Activated T-cell treated with anti-CD3 and anti-CD28 coated beads, Interleukin-2, amount 50 U/mL, for 48 hours (primary cell): ENCODE results near the gene FOXP1.

ENCODE experiments used
- DNase-seq, 2 experiments: peaks; one replicate each; pipeline ENCODE4 v3.0.0-alpha.2; 2020

Gene FOXP1

DNA sequence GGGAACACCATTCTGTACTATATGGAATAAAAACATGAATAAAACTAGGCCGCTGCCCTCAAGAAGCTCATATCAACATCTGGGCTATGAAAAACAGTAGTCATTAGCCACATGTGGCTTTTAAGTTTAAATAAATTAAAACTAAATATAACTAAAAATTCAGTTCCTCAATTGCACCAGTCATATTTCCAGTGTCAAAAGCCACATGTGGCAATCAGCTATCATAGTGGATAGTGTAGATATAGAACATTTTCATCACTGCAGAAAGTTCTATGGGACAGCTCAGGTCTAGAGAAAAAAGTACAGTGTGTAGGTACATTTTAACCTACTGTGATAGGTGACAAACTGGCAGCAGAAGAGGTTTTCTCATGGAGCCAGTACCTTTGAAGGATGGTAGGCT, 261.4 kb downstream of the FOXP1 start:
- DNase-seq = no peak

DNA sequence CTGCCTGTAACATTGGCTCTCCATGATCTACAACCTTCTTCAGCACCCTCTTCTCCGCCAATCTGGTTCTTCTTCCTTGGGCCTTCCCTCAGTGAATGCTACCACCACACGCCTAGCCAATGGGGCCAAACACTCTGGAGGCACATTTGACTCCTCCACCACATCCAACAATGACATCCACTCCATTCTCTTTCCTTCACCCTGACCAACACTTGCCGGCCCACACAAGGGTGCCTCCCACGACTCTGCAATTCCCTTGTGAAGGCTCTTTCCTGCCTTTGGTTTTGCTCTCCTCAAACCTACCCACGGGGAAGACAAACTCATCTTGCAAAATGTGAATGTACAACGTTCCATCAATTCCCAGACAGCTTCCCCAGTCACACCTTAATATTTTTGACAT, 263.8 kb downstream of the FOXP1 start:
- DNase-seq = no peak

DNA sequence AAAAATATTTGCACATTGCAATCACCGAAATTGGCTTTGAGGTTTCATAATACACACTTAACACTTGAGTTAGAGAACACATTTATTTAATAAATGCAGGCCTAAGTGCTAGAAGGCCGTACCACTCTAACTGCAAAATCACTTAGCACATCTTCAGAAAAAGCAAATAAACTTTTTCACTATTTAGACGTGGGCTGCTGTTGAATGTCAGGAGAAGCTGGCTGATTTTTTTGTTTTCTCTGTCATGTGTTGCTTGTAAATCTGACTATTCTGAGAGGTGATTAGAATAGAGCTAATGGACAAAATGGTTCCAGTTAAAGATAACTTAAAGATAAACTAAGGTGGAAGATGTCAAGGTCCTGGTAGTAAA, 265.1 kb downstream of the FOXP1 start:
- no peak for DNase-seq

DNA sequence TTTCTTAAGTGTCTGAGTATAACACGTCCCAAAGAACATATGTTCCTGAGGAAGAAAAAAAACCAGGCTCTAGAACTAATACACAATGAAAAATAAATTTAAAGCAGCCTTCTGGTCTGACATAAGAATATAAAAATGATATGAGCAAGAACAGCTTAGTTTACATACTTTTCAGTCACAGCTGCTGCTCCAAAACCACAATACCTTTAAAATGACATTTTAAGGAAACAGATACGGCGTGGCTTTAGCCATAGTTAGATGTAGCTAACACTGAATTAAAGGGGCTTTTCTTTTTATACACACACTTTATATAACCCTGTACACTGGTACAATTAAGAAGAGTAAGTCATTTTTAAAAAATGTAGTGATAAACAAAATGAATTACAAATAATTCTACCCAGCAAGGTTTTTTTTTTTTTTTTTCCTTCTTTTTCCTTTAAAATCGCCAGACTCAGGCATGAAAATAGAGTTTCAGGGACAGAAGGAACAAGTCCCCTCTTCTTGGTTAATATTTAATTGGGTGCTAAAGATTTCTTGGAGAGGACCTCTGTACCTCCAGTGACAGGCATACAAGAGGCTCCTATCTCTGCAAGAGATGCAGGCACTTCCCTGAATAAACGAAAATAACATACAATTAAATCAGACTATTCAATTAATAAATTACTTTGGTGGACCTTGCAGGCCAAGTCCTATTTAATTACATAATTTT, 265.6 kb downstream of the FOXP1 start:
- no peak for DNase-seq

DNA sequence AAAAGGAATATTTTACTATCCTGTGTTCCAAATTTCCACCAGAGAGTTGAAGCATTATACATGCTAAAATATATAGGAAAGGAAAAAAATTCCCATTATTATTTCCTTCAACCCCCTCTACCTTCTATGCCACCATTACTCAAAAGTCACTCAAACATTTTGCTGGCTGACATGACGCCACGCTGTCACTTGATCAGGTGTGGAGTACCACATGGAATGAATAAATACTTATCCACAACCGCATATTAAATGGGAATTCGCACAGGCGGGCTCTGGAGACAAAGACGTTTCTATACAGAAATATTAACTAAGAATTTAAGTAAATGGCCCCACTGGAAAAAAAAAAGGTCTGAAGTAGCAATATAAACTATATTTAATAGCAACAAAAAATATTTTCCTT, 266.4 kb downstream of the FOXP1 start:
- no peak for DNase-seq

DNA sequence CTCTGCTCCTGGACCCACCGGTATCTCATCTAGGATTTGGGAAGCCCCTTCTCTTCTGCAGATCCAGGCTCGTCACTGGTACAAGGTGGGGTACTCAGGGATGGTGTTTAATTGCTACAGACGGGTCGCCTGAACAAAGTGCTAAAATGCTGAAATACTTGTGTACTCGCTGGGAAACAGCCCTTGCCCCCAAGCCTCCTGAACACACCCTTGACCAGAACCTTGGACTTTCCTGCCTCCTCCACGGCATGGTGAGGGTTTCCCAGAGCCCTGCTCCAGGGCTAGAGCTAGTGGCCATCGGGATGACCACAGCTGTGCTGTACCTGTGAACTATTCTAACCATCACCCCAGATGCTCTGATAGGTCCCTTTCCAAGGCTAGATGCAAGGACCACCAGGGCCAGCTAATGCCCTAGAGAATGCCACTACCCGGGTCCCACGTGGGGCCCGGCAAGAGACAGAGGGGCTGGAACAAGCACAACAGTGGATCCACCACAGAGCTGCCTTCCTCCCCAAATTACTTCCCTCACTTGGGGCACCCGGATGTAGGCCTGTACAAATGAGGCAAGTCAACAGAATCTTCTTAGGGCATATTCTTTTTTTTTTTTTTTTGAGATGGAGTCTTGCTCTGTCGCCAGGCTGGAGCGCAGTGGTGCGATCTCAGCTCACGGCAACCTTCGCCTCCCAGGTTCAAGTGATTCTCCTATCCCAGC, 267.3 kb downstream of the FOXP1 start:
- no peak for DNase-seq

DNA sequence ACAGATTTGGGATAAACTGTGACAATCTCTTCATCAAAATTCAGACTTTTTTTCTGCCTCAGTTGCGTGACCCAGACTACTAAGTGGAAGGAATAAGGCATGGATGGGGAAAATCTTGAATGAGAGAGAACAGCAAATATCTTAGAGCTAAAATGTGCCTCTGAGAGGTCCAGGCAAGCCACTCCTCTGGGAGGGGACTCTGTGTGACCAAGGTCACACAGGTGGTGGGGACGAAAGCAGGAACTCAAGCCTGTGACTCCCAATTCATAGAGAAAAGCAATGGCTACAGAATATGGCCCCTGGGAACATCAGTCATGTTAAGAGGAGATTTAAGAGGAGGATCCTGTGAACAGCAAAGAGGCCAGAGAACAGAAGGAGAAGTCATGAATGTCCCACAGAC, 268.1 kb downstream of the FOXP1 start:
- no peak for DNase-seq

DNA sequence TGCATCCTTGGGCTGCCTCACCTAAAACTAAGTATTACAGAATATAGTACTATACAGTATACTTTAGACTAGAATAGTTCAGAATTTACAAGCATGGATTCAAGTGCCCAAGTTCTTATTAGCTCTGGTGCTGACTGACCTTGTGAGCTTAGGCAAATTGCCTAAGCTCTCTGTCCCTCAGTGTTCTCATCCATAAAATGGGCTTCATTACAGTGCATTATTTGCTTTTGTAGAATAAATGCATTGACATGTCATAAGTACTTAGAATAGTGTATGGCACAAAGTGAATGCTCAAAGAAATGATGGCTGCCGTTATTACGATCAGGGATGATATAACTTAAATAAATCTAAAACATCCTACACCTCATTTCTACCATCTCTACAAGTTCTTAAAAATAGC, 269.7 kb downstream of the FOXP1 start:
- DNase-seq = no peak

DNA sequence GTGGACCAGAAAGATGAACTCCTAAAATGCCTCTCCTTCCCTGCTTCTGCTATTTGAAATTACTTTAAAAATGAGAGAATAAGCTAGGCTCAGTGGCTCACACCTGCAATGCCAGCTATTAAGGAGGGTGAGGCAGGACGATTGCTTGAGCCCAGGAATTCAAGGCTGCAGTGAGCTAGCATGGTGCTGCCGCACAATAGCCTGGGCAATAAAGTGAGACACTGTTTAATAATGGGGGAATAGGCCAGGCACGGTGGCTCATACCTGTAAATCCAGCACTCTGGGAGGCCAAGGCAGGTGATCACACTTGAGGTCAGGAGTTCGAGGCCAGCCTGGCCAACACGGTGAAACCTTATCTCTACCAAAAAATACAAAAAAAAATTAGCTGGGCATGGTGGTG, 271.1 kb downstream of the FOXP1 start:
- no peak for DNase-seq

DNA sequence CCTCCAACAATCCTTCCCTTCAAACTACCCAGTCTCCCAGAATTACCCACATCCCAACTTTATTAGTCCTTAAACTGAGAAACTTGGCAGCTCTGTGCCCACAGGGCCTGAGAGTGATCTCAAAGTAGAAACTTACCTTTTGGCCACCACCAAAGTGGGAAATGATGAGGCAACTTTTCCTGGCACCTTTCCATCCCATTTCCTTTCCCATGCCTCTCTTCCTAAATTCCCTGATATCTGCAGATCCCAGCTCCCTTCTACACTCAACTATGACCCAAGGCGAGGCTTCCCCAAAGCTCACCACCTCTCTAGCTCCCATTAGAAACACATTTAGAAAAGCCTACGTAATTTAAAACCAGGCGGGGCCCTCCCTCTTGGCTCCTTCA, 271.9 kb downstream of the FOXP1 start:
- DNase-seq = no peak

DNA sequence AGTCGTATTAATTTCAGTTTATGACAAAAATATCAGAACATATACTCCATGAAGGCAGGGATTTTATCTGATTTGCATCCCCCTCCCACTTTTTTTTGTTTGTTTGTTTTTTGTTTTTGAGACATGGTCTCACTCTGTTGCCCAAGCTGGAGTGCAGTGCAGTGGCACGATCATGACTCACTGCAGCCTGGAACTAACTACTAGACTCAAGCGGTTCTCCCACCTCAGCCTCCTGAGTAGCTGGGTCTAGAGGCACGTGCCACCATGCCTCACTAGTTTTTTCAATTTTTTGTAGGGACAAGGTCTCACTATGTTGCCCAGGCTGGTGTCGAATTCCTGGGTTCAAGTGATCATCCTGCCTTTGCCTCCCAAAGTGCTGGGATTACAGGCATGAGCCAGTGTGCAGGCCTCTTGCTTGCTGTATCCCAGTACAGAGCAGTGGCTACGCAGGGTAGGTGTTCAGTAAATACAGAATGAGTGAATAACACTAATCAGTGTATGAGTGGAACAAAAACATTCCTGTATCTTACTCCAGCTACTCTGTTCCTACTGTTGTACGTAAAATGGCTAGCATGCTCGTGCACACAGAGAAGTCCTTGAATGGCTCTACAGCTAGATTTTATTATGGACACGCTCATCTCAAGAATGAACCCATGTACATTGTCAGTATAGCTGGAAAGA, 272.4 kb downstream of the FOXP1 start:
- no peak for DNase-seq

DNA sequence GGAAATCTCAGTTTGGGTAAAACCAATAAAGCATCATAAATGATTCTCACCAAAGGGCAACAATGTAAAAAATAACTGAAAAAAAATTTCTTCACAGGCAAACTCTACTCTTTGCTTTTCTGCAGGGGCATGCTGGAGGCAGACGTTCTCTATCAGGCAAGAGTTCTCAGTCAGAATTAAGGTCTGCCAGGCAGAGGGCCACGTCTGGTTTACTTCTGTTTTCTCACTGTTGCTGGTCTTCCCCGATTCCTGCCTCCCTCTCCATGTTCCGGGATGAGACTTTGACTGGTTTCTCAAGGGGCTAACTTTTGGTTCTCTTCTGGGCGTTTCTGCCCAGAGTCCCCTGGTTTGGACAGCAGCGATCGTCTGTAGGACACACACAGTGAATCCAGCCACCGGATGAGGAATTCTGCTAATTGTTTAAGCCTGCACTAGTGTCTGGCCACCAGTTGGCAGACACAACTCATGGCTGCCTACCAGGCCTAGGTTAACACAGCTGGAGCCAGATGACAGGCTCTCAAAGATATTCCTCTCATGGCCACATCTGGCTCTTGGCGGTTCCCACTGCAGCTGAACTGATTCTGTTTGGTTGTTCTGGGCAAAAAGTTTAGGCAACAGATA, 273.1 kb downstream of the FOXP1 start:
- DNase-seq = no peak

DNA sequence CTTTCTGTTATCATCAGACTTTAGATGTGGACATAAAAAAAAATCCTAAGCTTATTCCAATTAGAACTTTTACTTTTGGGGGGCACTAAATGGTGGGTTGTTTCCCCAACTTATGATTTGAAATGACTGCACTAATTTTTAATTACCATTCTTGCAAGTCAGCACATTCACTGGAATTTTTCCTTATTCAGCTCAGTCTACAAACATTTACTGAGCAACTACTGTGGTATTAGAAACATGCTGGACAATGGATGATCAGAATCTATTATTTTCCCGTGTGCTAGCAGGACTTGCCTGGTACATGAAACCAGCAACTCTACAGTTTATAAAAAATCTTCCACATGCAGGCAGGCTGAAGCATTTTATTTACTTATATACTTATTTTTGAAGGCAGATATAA, 273.6 kb downstream of the FOXP1 start:
- DNase-seq = no peak

DNA sequence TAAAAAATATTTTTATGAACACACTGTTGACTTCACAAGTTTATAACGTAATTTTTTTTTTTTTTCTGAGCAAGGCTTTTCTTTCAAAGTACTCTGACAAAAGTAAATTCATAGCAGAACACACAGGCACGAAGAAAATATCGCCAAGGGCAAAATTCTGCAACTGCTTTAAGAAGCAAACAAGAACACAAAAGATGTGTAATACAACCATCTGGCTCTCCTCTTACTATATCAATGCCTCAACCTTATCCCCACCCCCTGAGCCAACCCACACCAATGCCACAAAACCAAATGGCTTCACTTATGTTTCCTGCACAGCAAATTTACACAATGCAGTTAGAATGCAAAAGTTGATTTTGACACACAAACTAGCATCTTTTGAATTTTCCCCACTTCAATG, 274.2 kb downstream of the FOXP1 start:
- DNase-seq = peak; percentile 66 to 69

DNA sequence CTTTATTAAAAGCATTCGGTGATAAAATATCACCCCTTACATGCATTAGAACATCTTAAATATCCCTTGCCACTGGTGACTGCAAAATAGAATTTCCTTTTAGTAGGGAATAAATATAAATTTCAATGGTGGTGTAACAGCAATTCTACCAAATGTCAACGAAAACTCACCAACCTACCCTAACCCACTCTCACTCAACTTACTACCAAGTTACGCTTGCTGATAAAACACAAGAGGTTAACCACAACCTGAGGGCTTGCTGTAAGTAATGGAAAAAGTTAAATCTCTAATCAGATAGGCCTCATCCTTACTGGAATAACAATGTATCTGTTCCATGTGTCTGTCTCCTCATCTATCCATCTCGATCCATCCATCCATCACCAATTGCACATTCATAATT, 274.7 kb downstream of the FOXP1 start:
- DNase-seq = no peak

DNA sequence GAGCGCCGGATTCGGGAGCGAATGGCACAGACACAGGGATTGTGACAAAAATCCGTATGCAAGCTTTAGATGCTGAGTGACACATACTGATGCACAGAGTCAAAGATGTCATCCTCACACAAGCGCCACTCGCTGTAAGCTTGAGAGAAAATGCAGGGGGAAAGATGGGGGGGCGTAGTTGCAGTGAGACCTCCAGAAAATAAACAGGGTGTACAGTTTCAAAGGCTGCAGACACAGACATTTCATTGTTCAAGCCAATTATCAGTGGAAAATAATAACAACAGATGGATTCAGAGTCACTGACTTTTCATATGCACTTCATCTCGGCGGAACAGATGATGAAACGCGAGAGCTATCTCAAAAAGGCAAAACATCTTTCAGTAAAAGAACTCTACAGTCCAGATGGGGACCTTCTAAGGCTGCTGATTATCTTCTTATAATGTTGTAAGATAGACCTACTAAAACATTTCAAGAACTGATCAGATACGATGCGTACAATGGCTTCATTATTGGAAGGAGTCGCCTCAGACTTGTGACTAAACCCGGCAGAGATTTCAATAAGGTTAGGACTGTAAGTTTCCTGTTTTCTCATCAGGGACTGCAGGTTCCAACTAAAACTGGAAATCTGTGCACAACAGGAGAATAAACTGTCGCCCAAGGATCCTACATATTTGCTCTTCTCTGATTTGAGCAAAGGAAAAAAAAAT, 275.4 kb downstream of the FOXP1 start:
- DNase-seq = no peak

DNA sequence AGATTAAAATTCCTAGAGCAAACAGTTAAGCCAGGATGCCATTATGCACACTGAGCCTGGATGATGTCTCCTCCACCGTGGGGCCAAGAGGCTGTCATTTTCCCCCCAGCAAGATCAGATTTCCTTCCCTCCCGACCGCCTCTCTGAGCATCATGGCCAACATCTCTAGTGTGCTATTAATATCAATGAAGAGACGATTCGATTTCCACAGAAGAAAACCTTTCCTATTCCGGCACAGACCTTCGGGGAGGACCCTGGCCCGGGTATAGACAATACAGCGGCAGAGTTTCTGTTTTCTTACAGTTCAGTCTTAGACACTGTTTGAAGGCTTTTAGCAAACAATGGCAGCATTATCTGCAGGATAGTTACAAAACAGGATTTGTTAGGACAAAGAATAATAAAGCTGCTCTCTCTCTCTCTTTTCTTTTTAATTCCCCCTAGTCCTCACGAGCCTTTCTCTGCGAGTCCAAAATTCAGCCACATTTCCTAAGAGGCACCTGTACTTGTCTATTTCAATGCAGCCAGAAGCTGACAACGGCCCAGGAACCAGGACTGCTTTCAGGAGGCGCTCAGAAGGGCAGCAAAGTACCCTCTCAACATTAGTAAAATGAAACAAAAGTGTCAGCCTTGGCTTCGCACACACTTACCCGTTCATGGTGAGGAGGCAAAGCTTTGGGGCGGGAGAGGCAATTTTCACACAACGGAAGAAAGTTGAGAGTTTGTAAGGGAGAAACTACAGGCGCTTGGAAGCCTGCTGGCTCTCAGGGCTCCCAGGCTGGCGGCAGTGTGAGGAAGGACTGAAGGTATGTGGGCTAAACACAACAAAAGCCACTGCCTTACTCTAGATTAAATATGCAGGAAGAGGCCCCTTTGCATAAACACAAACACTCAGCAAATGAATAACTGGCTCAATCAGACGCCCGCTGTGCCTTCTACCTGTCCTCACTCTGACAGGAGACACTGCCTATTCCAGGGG, 278.0 kb downstream of the FOXP1 start:
- peak; percentile 61 for DNase-seq

DNA sequence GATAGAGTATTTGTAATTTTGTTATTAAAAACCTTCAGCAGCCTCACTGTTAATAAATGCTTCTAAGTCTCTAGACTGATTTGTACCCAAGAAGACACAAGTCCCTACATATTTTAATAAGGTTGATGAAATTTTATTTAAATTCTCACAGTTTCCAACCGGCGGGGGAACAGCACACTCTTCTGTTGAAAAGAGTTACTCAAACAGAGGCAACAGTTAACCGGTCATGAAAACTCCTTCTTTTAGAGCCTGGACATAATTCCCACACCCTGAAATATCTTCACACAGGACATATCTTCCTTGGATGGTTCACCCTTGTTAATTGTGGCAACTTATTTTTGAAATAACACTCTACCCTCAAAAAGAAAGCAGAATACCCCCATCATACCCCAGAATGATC, 278.8 kb downstream of the FOXP1 start:
- no peak for DNase-seq

DNA sequence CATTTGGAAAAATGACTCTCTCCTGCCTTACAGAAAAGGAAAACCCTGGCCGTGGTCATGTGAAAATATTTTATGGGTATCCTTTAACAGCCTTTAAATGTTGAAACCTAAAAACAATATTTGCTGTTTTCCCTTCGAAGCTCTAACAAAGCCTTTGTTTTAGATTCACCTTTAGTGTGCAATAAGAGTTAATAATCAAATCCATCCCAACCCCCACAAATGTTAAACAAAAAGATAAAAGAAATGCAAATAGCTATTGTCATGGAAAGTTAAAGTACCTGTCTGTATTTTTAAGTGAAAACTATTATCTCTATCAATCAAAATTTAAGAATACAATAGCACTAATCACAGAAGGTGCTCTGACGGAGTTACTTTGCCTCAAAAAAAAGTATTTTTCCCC, 279.3 kb downstream of the FOXP1 start:
- DNase-seq = no peak

DNA sequence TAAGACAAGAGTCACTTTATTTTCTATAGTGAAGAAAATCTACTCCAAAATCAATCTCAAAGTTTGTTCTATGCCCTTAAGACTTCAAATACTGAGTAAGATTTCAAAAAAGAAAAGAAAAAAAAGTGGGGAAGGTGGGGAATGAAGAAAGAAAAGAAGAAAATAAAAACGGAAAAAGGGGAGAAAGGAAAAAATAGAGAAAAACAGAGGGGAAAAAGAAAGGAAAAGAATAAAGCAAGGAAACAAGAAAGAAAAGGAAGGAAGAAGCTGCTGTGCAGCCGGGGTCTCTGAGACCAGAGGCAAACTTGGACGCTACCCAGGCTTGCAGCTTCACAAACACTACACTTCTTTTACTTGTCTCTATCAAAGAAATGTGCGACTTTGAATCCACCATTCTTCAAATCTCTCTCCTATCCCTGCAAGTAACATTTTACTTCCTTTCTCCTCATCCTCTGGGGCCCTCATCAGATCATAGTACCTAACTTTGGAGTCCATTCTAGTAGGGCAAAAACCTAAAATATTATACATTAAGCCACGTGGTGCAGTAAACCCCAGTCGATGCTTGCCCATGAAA, 279.8 kb downstream of the FOXP1 start:
- DNase-seq = no peak

DNA sequence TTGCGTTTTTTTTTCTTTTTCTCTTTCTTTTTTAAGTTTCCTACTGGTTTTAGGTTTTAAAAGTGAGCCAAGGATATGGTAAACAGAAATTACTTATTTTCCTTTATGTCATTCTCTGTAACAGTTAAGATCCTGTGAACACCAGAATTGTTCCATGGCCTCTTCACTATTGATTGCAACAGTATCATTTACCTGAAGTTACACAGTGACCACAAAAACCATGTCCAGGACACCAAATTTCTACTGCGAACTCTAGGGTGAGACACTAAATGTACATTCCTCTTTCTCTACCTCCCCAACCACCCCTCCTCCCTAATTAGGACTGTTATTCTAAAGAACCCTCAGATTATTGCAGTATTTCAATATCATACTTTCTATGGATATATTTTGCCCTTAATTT, 280.9 kb downstream of the FOXP1 start:
- DNase-seq = no peak

DNA sequence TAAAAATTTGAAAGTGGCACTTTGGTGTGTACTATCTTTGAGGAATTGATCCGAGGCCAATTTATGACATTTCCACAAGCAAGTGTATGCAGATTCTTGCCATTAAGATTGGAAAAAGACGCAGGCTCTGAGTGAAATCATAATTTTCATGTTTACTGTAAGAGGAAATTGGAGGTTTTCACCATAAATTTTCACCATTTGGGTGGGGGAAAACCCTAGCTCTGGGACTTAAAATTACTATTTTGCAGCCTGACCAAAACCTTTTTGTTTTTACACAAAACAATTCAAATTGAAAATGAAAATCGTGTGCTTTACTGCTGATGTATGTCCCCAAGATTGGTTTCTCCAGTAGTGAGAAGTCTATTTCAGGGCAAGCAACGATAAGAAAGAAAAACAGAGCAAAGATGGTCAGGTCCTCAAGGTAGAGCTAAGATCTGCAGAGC, 282.6 kb downstream of the FOXP1 start:
- no peak for DNase-seq
